CD14-positive monocyte (primary cell): ENCODE measurements around the gene ESYT1. TPM values are rescaled to one million over a fixed set of nuclear protein-coding genes. Genes with fewer than 3 reads are reported as not detected.

Experiments
- DNase-seq, 3 donors: peaks; one replicate each; pipeline ENCODE4 v3.0.0-alpha.2; 2011 to 2022
- H2AFZ ChIP-seq: 2 replicates; pipeline ENCODE4 v1.6.0; 2012; ENCODE audit warnings: mild to moderate bottlenecking, low read depth, low read length, inconsistent platforms; ENCODE audit not compliant: insufficient read depth, poor library complexity, severe bottlenecking
- H3K27ac ChIP-seq, 2 donors: 1 replicate in 1 of 2; 2 replicates in 1 of 2; pipeline ENCODE4 v1.5.1; 2012 to 2013; ENCODE audit warnings: low read length in 2 of 2, control low read depth in 1 of 2, inconsistent platforms in 1 of 2, low read depth in 1 of 2, mild to moderate bottlenecking in 1 of 2
- H3K27me3 ChIP-seq, 2 donors: one replicate each; pipeline versions ENCODE4 v1.6.0 to v1.6.1; 2011 to 2013; ENCODE audit warnings: low read length in 2 of 2; ENCODE audit not compliant: control insufficient read depth in 2 of 2, insufficient read depth in 2 of 2
- H3K36me3 ChIP-seq, 2 donors: replicated peaks in 1 of 2; 1 replicate in 1 of 2; 2 replicates in 1 of 2; pipeline versions ENCODE4 v1.5.1 to v1.6.1; 2012 to 2013; ENCODE audit warnings: low read length in 2 of 2, control low read depth in 1 of 2, inconsistent platforms in 1 of 2, mild to moderate bottlenecking in 1 of 2; ENCODE audit not compliant: insufficient read depth in 2 of 2, control insufficient read depth in 1 of 2
- H3K4me1 ChIP-seq, 2 donors: 1 replicate in 1 of 2; 2 replicates in 1 of 2; pipeline versions ENCODE4 v1.5.1 to v1.6.1; 2012 to 2013; ENCODE audit warnings: low read length in 2 of 2, control low read depth in 1 of 2, inconsistent platforms in 1 of 2, mild to moderate bottlenecking in 1 of 2, moderate library complexity in 1 of 2; ENCODE audit not compliant: insufficient read depth in 2 of 2, control insufficient read depth in 1 of 2
- H3K4me2 ChIP-seq: replicated peaks from 2 replicates; pipeline ENCODE3; 2012; ENCODE audit warnings: low read length, moderate library complexity, mild to moderate bottlenecking; ENCODE audit not compliant: poor library complexity, severe bottlenecking; ENCODE audit errors: extremely low read depth
- H3K4me3 ChIP-seq, 3 experiments: fragments of 200-600 bp in 1 of 3; sonication (generic) in 1 of 3; replicated peaks in 1 of 3; 1 replicate in 2 of 3; 2 replicates in 1 of 3; pipeline ENCODE4 v1.5.1; 2011 to 2013; ENCODE audit warnings: low read length in 3 of 3, mild to moderate bottlenecking in 3 of 3, control low read depth in 2 of 3, low read depth in 2 of 3, inconsistent platforms in 1 of 3, moderate library complexity in 1 of 3
- H3K79me2 ChIP-seq: 2 replicates; pipeline ENCODE4 v1.6.0; 2012; ENCODE audit warnings: mild to moderate bottlenecking, control low read depth, inconsistent platforms, low read length, moderate library complexity; ENCODE audit not compliant: insufficient read depth
- H3K9ac ChIP-seq: 2 replicates; pipeline ENCODE4 v1.6.0; 2017; ENCODE audit warnings: low read length, mild to moderate bottlenecking; ENCODE audit not compliant: insufficient read depth, poor library complexity, severe bottlenecking
- H3K9me3 ChIP-seq, 2 donors: replicated peaks in 1 of 2; 1 replicate in 1 of 2; 2 replicates in 1 of 2; pipeline versions ENCODE4 v1.5.1 to v1.6.1; 2012 to 2013; ENCODE audit warnings: low read length in 2 of 2, control low read depth in 1 of 2; ENCODE audit not compliant: control insufficient read depth in 1 of 2, insufficient read depth in 1 of 2
- H4K20me1 ChIP-seq: 2 replicates; pipeline ENCODE4 v1.6.0; 2012; ENCODE audit warnings: mild to moderate bottlenecking, low read length, control low read depth, moderate library complexity; ENCODE audit not compliant: insufficient read depth
- H3K27ac Mint-ChIP-seq, 7 donors: one replicate each; pipeline ENCODE4 v1.8.0; 2020; ENCODE audit warnings: mild to moderate bottlenecking in 7 of 7, mixed read lengths in 7 of 7, moderate library complexity in 6 of 7, inconsistent platforms in 2 of 7
- H3K27me3 Mint-ChIP-seq, 3 donors: one replicate each; pipeline ENCODE4 v1.8.0; 2021 to 2022; ENCODE audit warnings: low read depth in 3 of 3, mild to moderate bottlenecking in 3 of 3, mixed read lengths in 3 of 3, moderate library complexity in 3 of 3, inconsistent platforms in 1 of 3
- H3K36me3 Mint-ChIP-seq, 2 donors: one replicate each; pipeline ENCODE4 v1.8.0; 2020; ENCODE audit warnings: mixed read lengths in 2 of 2, inconsistent platforms in 1 of 2, mild to moderate bottlenecking in 1 of 2
- H3K4me1 Mint-ChIP-seq: one replicate; pipeline ENCODE4 v1.8.0; 2020; ENCODE audit warnings: mild to moderate bottlenecking, mixed read lengths
- H3K4me3 Mint-ChIP-seq, 2 donors: one replicate each; pipeline ENCODE4 v1.8.0; 2020; ENCODE audit warnings: mild to moderate bottlenecking in 2 of 2, mixed read lengths in 2 of 2, moderate library complexity in 1 of 2
- H3K9me3 Mint-ChIP-seq, 7 donors: one replicate each; pipeline ENCODE4 v1.8.0; 2020 to 2022; ENCODE audit warnings: mixed read lengths in 7 of 7, mild to moderate bottlenecking in 6 of 7, moderate library complexity in 6 of 7, inconsistent platforms in 2 of 7
- CTCF ChIP-seq: fragments of 200-600 bp; IDR thresholded peaks from one replicate; pipeline ENCODE4 v1.8.0; 2022; ENCODE audit warnings: antibody characterized with exemption, mild to moderate bottlenecking
- WGBS: methylation state at CpG from one replicate; pipeline ENCODE4 v1.1.5; 2013; ENCODE audit warnings: missing lambda C conversion rate; ENCODE audit not compliant: insufficient coverage; 5-methylcytosine and 5-hydroxymethylcytosine counted together
- intact Hi-C, 2 donors: fragments of 100-400 bp; cut with micrococcal nuclease; formaldehyde crosslinking; loops; one replicate each; pipeline versions ENCODE4 v1.15.0 to v1.15.1; 2023
- polyA plus RNA-seq, 3 donors: library from polyadenylated mRNA; depleted of rRNA in 1 of 3; unstranded in 2 of 3; stranded (reverse) in 1 of 3; fragments of 300-500 nt in 2 of 3; fragments of >200 nt in 1 of 3; fragmentation: Illumina TruSeq in 2 of 3; gene quantifications; 1 replicate in 2 of 3; 2 replicates in 1 of 3; pipeline ENCODE4 v1.2.3, GENCODE V29; 2012 to 2021

The ESYT1 gene
- polyA plus RNA-seq, 3 donors, result 74.2 to 81.1 (median 74.6) TPM

- peak overlapping the region; percentile 84 for H2AFZ ChIP-seq
- peak overlapping the region; percentile 54 to 78 for H3K27ac ChIP-seq
- H3K4me3 Mint-ChIP-seq, result peak overlapping the region; percentile 95 to 98
- peak overlapping the region; percentile 84 to 94 (median 93) for H3K27ac Mint-ChIP-seq
- H4K20me1 ChIP-seq, result no peaks in the 10 kb centered on the region
- H3K79me2 ChIP-seq, result peaks cover 38% of the 10 kb centered on the region
- H3K36me3 Mint-ChIP-seq, result peaks cover 42 to 43% of the 10 kb centered on the region in 2 donors
- peak overlapping the region; percentile 99 for H3K4me2 ChIP-seq
- peak in 1 of 3 donors; percentile 27 for DNase-seq
- TF ChIP-seq CTCF, result no peak
- peaks cover 38 to 41% of the 10 kb centered on the region in 2 donors for H3K36me3 ChIP-seq
- H3K27me3 Mint-ChIP-seq, result peaks cover 0 to 6% (median 1%) of the 10 kb centered on the region in 3 donors
- 0% methylated on average over 23 of the region's 29 CpGs for WGBS
- H3K4me1 Mint-ChIP-seq, result peaks cover 47% of the 10 kb centered on the region
- H3K4me3 ChIP-seq, result peak overlapping the region; percentile 60 to 99 (median 94)
- intact Hi-C loops, result loop anchor here (2.0 to 10.0 kb wide), 4 partner anchors 21 to 335 kb away; partner anchors contain the start of genes SPRYD4 (in 2 of the 2), NABP2 (in 1 of the 2) and RNF41 (in 1 of the 2)
- peaks cover 49 to 55% of the 10 kb centered on the region in 2 donors for H3K4me1 ChIP-seq
- H3K27me3 ChIP-seq, result no peaks in the 10 kb centered on the region
- peak overlapping the region; percentile 68 for H3K9ac ChIP-seq
- peaks cover 0 to 4% (median 0%) of the 10 kb centered on the region in 7 donors for H3K9me3 Mint-ChIP-seq
- H3K9me3 ChIP-seq, result no peaks in the 10 kb centered on the region
Observed at GRCh38 chr12:56129206-56129941, 1.3 kb downstream of the ESYT1 start.

- 56% methylated on average over 14 of the region's 22 CpGs for WGBS
- Histone ChIP-seq H3K4me1 (peaks cover 46 to 52% of the 10 kb centered on the region in 2 donors), H3K36me3 (peaks cover 41 to 48% of the 10 kb centered on the region in 2 donors), H2AFZ (peak overlapping the region; percentile 84), H3K27me3 (no peaks in the 10 kb centered on the region), H4K20me1 (no peaks in the 10 kb centered on the region), H3K9me3 (no peaks in the 10 kb centered on the region), H3K79me2 (peaks cover 31% of the 10 kb centered on the region), H3K27ac (peak overlapping the region in 1 of 2 donors; percentile 54), H3K4me3 (peak overlapping the region in 1 of 3 experiments; percentile 99), H3K9ac (no peak overlapping the region), H3K4me2 (peak overlapping the region; percentile 99)
- DNase-seq, result no peak
- Mint-ChIP-seq H3K9me3 (peaks cover 0 to 4% (median 0%) of the 10 kb centered on the region in 7 donors), H3K4me3 (peak overlapping the region; percentile 95 to 98), H3K27me3 (peaks cover 0 to 6% (median 1%) of the 10 kb centered on the region in 3 donors), H3K36me3 (peaks cover 43 to 45% of the 10 kb centered on the region in 2 donors), H3K4me1 (peaks cover 45% of the 10 kb centered on the region), H3K27ac (peak overlapping the region in 5 of 7 donors; percentile 15 to 86 (median 57))
- TF ChIP-seq CTCF, result no peak
- intact Hi-C loops, result loop anchor here (2.0 to 10.0 kb wide), 4 partner anchors 21 to 335 kb away; partner anchors contain the start of genes SPRYD4 (in 2 of the 2), NABP2 (in 1 of the 2) and RNF41 (in 1 of the 2)
Observed at GRCh38 chr12:56129942-56130495, 2.0 kb downstream of the ESYT1 start.
